Activated CD4-positive, alpha-beta T cell treated with anti-CD3 and anti-CD28 coated beads, Interleukin-2, Interleukin-4, amounts not matched to agents 100 ng/mL and 50 ng/mL, durations not matched to agents 16 hours and 8 hours (primary cell): ENCODE measurements around the gene UPK2.
"Not testable (repeated sequence)": the region's sequence is repeated elsewhere in the genome, so short reads cannot be mapped to it uniquely, and the experiment has no call there.

Experiments
- DNase-seq: peaks from one replicate; pipeline ENCODE4 v3.0.0-alpha.2; 2020; ENCODE audit warnings: low spot score

UPK2 gene

GRCh38 chr11:118938491-118939403, 17.4 kb upstream of the UPK2 start:
- no peak for DNase-seq

- no peak for DNase-seq
These were observed 16.6 kb upstream of the UPK2 start for GRCh38 chr11:118939404-118939915.

GRCh38 chr11:118939953-118940598, 16.0 kb upstream of the UPK2 start:
- DNase-seq, result no peak

- no peak for DNase-seq
These were observed 9.0 kb upstream of the UPK2 start for GRCh38 chr11:118947091-118947490.

GRCh38 chr11:118948000-118948399, 8.1 kb upstream of the UPK2 start:
- no peak for DNase-seq

- DNase-seq, result no peak
These were observed 2.8 kb upstream of the UPK2 start for GRCh38 chr11:118953265-118953664.

GRCh38 chr11:118953976-118954375, 2.1 kb upstream of the UPK2 start:
- not testable (repeated sequence) for DNase-seq

GRCh38 chr11:118956847-118957469, 860 bp downstream of the UPK2 start:
- no peak for DNase-seq

- no peak for DNase-seq
These were observed 1.5 kb downstream of the UPK2 start for GRCh38 chr11:118957549-118957948.

GRCh38 chr11:118957968-118958367, 1.9 kb downstream of the UPK2 start:
- no peak for DNase-seq

- DNase-seq, result no peak
These were observed 2.5 kb downstream of the UPK2 start for GRCh38 chr11:118958577-118958976.

- DNase-seq, result no peak
These were observed 5.1 kb downstream of the UPK2 start for GRCh38 chr11:118961189-118961588.

GRCh38 chr11:118961591-118961990, 5.5 kb downstream of the UPK2 start:
- no peak for DNase-seq

GRCh38 chr11:118969508-118969907, 13.4 kb downstream of the UPK2 start:
- not testable (repeated sequence) for DNase-seq

- no peak for DNase-seq
These were observed 15.5 kb downstream of the UPK2 start, which contains the start of gene FOXR1 for GRCh38 chr11:118971646-118972045. FOXR1 (plus strand) TSS chr11:118971761; CDS start chr11:118971932, 171 bp downstream.

- DNase-seq, result no peak
These were observed 17.9 kb downstream of the UPK2 start for GRCh38 chr11:118973985-118974384.

GRCh38 chr11:118975771-118976709, 19.9 kb downstream of the UPK2 start:
- no peak for DNase-seq

- no peak for DNase-seq
These were observed 23.3 kb downstream of the UPK2 start for GRCh38 chr11:118979434-118979833.

- no peak for DNase-seq
These were observed 24.2 kb downstream of the UPK2 start for GRCh38 chr11:118980191-118980881.

- not testable (repeated sequence) for DNase-seq
These were observed 28.2 kb downstream of the UPK2 start for GRCh38 chr11:118984337-118984736.

- DNase-seq, result no peak
These were observed 28.7 kb downstream of the UPK2 start for GRCh38 chr11:118984825-118985224.
